Measurements from ENCODE around the gene ENPP1.

DNA sequence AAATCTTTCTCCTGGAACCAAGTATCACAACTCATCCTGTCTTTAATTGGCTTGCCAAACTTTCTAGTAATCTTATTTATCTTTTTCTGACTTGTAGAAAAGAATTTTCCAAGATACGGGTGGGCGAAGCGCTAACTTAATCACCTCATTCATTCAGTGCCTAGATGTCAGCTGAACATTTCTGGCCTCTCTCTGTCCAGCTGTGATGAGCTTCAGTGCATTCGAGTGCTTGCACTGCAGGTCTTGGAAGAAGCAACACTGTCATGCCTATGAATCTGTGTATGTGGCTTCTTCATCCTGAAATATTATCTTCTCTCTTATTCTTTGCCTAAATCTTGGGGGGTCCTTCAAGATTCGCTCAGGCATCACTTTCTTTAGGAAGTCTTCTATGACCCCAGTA is 16.3 kb upstream of the ENPP1 start:
- TF ChIP-seq, protein P1, sequence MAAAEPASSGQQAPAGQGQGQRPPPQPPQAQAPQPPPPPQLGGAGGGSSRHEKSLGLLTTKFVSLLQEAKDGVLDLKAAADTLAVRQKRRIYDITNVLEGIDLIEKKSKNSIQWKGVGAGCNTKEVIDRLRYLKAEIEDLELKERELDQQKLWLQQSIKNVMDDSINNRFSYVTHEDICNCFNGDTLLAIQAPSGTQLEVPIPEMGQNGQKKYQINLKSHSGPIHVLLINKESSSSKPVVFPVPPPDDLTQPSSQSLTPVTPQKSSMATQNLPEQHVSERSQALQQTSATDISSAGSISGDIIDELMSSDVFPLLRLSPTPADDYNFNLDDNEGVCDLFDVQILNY (CRISPR knock-in tag; IDR thresholded peaks at IDR 0.05): no peak
- TF ChIP-seq, protein P2, sequence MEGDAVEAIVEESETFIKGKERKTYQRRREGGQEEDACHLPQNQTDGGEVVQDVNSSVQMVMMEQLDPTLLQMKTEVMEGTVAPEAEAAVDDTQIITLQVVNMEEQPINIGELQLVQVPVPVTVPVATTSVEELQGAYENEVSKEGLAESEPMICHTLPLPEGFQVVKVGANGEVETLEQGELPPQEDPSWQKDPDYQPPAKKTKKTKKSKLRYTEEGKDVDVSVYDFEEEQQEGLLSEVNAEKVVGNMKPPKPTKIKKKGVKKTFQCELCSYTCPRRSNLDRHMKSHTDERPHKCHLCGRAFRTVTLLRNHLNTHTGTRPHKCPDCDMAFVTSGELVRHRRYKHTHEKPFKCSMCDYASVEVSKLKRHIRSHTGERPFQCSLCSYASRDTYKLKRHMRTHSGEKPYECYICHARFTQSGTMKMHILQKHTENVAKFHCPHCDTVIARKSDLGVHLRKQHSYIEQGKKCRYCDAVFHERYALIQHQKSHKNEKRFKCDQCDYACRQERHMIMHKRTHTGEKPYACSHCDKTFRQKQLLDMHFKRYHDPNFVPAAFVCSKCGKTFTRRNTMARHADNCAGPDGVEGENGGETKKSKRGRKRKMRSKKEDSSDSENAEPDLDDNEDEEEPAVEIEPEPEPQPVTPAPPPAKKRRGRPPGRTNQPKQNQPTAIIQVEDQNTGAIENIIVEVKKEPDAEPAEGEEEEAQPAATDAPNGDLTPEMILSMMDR (IDR thresholded peaks at IDR 0.05): no peak
- TF ChIP-seq JUN (CRISPR knock-in tag; IDR thresholded peaks at IDR 0.05): no peak
- TF ChIP-seq, protein P3, sequence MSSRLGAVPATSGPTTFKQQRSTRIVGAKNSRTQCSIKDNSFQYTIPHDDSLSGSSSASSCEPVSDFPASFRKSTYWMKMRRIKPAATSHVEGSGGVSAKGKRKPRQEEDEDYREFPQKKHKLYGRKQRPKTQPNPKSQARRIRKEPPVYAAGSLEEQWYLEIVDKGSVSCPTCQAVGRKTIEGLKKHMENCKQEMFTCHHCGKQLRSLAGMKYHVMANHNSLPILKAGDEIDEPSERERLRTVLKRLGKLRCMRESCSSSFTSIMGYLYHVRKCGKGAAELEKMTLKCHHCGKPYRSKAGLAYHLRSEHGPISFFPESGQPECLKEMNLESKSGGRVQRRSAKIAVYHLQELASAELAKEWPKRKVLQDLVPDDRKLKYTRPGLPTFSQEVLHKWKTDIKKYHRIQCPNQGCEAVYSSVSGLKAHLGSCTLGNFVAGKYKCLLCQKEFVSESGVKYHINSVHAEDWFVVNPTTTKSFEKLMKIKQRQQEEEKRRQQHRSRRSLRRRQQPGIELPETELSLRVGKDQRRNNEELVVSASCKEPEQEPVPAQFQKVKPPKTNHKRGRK (CRISPR knock-in tag; IDR thresholded peaks at IDR 0.05; ENCODE audit: borderline replicate concordance): no peak
- TF ChIP-seq TEAD4 (CRISPR knock-in tag; IDR thresholded peaks at IDR 0.05): no peak
- TF ChIP-seq, protein P4, sequence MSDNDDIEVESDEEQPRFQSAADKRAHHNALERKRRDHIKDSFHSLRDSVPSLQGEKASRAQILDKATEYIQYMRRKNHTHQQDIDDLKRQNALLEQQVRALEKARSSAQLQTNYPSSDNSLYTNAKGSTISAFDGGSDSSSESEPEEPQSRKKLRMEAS (CRISPR knock-in tag; IDR thresholded peaks at IDR 0.05): no peak
- TF ChIP-seq, protein P5, sequence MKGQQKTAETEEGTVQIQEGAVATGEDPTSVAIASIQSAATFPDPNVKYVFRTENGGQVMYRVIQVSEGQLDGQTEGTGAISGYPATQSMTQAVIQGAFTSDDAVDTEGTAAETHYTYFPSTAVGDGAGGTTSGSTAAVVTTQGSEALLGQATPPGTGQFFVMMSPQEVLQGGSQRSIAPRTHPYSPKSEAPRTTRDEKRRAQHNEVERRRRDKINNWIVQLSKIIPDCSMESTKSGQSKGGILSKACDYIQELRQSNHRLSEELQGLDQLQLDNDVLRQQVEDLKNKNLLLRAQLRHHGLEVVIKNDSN (CRISPR knock-in tag; IDR thresholded peaks at IDR 0.05): no peak
- TF ChIP-seq CREB1 (CRISPR knock-in tag; IDR thresholded peaks at IDR 0.05): no peak
- TF ChIP-seq CREM (CRISPR knock-in tag; IDR thresholded peaks at IDR 0.05): no peak
- no peak for TF ChIP-seq IRF2 (CRISPR knock-in tag; IDR thresholded peaks at IDR 0.05; ENCODE audit: borderline replicate concordance, low read depth)
- no peak for TF ChIP-seq GTF2I (CRISPR knock-in tag; conservative IDR thresholded peaks at IDR 0.05)

Data from WTC11 (cell line).